ENCODE measurements around the gene DNM3. TPM values are rescaled to one million over a fixed set of nuclear protein-coding genes. Genes with fewer than 3 reads are reported as not detected.

The DNM3 gene
- total RNA-seq, 2 experiments from 2014 or later = 1.6 to 1.8 TPM

- H3K4me3 ChIP-seq (ENCODE audit: low read length) = no peak overlapping the region
- intact Hi-C loops (cut with DNase I, micrococcal nuclease) = no loop called here
- no peak overlapping the region for H3K27ac ChIP-seq (ENCODE audit: low read depth in 1 of 2, low read length in 2 of 2)
- H3K36me3 ChIP-seq (ENCODE audit: insufficient read depth, low read length) = no peaks in the 10 kb centered on the region
- Mint-ChIP-seq H3K4me3 (no peak overlapping the region), H3K9me3 (no peaks in the 10 kb centered on the region), H3K4me1 (ENCODE audit: low read depth) (no peaks in the 10 kb centered on the region), H3K36me3 (ENCODE audit: low read depth) (no peaks in the 10 kb centered on the region), H3K27ac (no peak overlapping the region), H3K27me3 (no peaks in the 10 kb centered on the region)
- DNase-seq (no peak), ATAC-seq (ENCODE audit: poor library complexity) (no peak)
- ChIA-PET CTCF (interaction anchor here (1.4 kb wide), 1 partner anchor 11 kb away, joined by 3 read pairs; no protein-coding TSS in a partner anchor), POLR2A (no interaction called here)
- H3K9me3 ChIP-seq (ENCODE audit: control insufficient read depth in 1 of 2, insufficient read depth in 1 of 2, low read length in 2 of 2) = no peaks in the 10 kb centered on the region
- H3K4me1 ChIP-seq (ENCODE audit: insufficient read depth, low read length) = no peaks in the 10 kb centered on the region
- TF ChIP-seq CTCF (IDR thresholded peaks at IDR 0.05) = no peak
- no peaks in the 10 kb centered on the region for H3K27me3 ChIP-seq (ENCODE audit: control insufficient read depth in 1 of 2, insufficient read depth in 2 of 2, low read length in 2 of 2)
Observed at GRCh38 chr1:172162236-172162635, 320.9 kb downstream of the DNM3 start.

- no peak for TF ChIP-seq CTCF (IDR thresholded peaks at IDR 0.05)
- H3K27ac ChIP-seq (ENCODE audit: low read depth in 1 of 2, low read length in 2 of 2) = no peak overlapping the region
- H3K27ac Mint-ChIP-seq = no peak overlapping the region
- no peaks in the 10 kb centered on the region for H3K27me3 ChIP-seq (ENCODE audit: control insufficient read depth in 1 of 2, insufficient read depth in 2 of 2, low read length in 2 of 2)
- intact Hi-C loops (cut with DNase I, micrococcal nuclease) = no loop called here
- no peaks in the 10 kb centered on the region for H3K36me3 ChIP-seq (ENCODE audit: insufficient read depth, low read length)
- CTCF ChIA-PET = interaction anchor here (1.4 kb wide), 1 partner anchor 13 kb away, joined by 3 read pairs; no protein-coding TSS in a partner anchor
- no peaks in the 10 kb centered on the region for H3K9me3 ChIP-seq (ENCODE audit: control insufficient read depth in 1 of 2, insufficient read depth in 1 of 2, low read length in 2 of 2)
- no peaks in the 10 kb centered on the region for H3K4me1 Mint-ChIP-seq (ENCODE audit: low read depth)
- ATAC-seq (ENCODE audit: poor library complexity) = no peak
- POLR2A ChIA-PET = no interaction called here
- H3K4me1 ChIP-seq (ENCODE audit: insufficient read depth, low read length) = no peaks in the 10 kb centered on the region
- H3K4me3 Mint-ChIP-seq = no peak overlapping the region
- H3K9me3 Mint-ChIP-seq = no peaks in the 10 kb centered on the region
- DNase-seq = no peak
- H3K27me3 Mint-ChIP-seq = no peaks in the 10 kb centered on the region
- H3K4me3 ChIP-seq (ENCODE audit: low read length) = no peak overlapping the region
- H3K36me3 Mint-ChIP-seq (ENCODE audit: low read depth) = no peaks in the 10 kb centered on the region
Observed at GRCh38 chr1:172163498-172164215, 322.4 kb downstream of the DNM3 start.

GRCh38 chr1:172165403-172165802 is 324.1 kb downstream of the DNM3 start:
- TF ChIP-seq CTCF (IDR thresholded peaks at IDR 0.05) = no peak
- Histone ChIP-seq H3K27me3 (ENCODE audit: control insufficient read depth in 1 of 2, insufficient read depth in 2 of 2, low read length in 2 of 2) (no peaks in the 10 kb centered on the region), H3K9me3 (ENCODE audit: control insufficient read depth in 1 of 2, insufficient read depth in 1 of 2, low read length in 2 of 2) (no peaks in the 10 kb centered on the region), H3K27ac (ENCODE audit: low read depth in 1 of 2, low read length in 2 of 2) (no peak overlapping the region), H3K36me3 (ENCODE audit: insufficient read depth, low read length) (no peaks in the 10 kb centered on the region), H3K4me1 (ENCODE audit: insufficient read depth, low read length) (no peaks in the 10 kb centered on the region), H3K4me3 (ENCODE audit: low read length) (no peak overlapping the region)
- DNase-seq (no peak), ATAC-seq (ENCODE audit: poor library complexity) (no peak)
- Mint-ChIP-seq H3K36me3 (ENCODE audit: low read depth) (no peaks in the 10 kb centered on the region), H3K9me3 (no peaks in the 10 kb centered on the region), H3K27me3 (no peaks in the 10 kb centered on the region), H3K4me3 (no peak overlapping the region), H3K4me1 (ENCODE audit: low read depth) (no peaks in the 10 kb centered on the region), H3K27ac (no peak overlapping the region)
- intact Hi-C loops (cut with DNase I, micrococcal nuclease) = no loop called here
- ChIA-PET CTCF (interaction anchor here (1.3 to 1.5 kb wide), 2 partner anchors 8 to 43 kb away, joined by 3 read pairs; no protein-coding TSS in a partner anchor), POLR2A (no interaction called here)

Data from CD4-positive, alpha-beta T cell (primary cell).